IMR-90 (cell line): ENCODE measurements around the gene OR52W1. TPM values are rescaled to one million over a fixed set of nuclear protein-coding genes. Genes with fewer than 3 reads are reported as not detected.
A peak's percentile ranks its signal among the peaks of the same experiment; 100 is the strongest.
"Not testable (repeated sequence)": the region's sequence is repeated elsewhere in the genome, so short reads cannot be mapped to it uniquely, and the experiment has no call there.

Source experiments
- ATAC-seq: fragments of 200-7000 bp; cut with Tn5 transposase; 2 replicates; pipeline ENCODE4 v1.9.1; 2020; ENCODE audit warnings: low read depth, mild to moderate bottlenecking, moderate library complexity
- BruUV-seq: library from RNA; stranded (reverse); fragments of 400-500 nt; replicated peaks from 2 replicates; lab custom pipeline; 2021; lab: Mats Ljungman, UMichigan
- CTCF ChIA-PET: fragments of 300-600 bp; formaldehyde crosslinking; extraction: SDS; loops from one replicate; lab custom pipeline; 2021; ENCODE audit warnings: antibody characterized with exemption; lab: Yijun Ruan, JAX
- POLR2A ChIA-PET: fragments of 300-600 bp; sonication (Branson Sonifier 250); formaldehyde crosslinking; loops from one replicate; lab custom pipeline; 2022; ENCODE audit warnings: antibody characterized with exemption; ENCODE audit not compliant: unreplicated experiment; lab: Charles Lee
- DNase-seq: peaks from one replicate; pipeline ENCODE4 v3.0.0; 2013
- H2AFZ ChIP-seq: replicated peaks from 2 replicates; pipeline ENCODE3; 2013; ENCODE audit warnings: low read length, mild to moderate bottlenecking; ENCODE audit not compliant: poor library complexity
- H2AK5ac ChIP-seq: 2 replicates; pipeline ENCODE4 v1.6.1; 2013; ENCODE audit warnings: low read depth, low read length, inconsistent platforms
- H2AK9ac ChIP-seq: replicated peaks from 2 replicates; pipeline ENCODE3; 2013; ENCODE audit warnings: mild to moderate bottlenecking, low read depth, low read length, moderate library complexity; ENCODE audit not compliant: poor library complexity
- H2BK120ac ChIP-seq: 2 replicates; pipeline ENCODE4 v1.6.1; 2013; ENCODE audit warnings: low read depth, low read length, inconsistent platforms
- H2BK15ac ChIP-seq: 3 replicates; pipeline ENCODE4 v1.6.1; 2013; ENCODE audit warnings: low read depth, low read length, inconsistent platforms
- H2BK20ac ChIP-seq: 2 replicates; pipeline ENCODE4 v1.6.1; 2013; ENCODE audit warnings: low read depth, mild to moderate bottlenecking, inconsistent platforms, low read length, moderate library complexity
- H2BK5ac ChIP-seq: 2 replicates; pipeline ENCODE4 v1.6.1; 2013; ENCODE audit warnings: mild to moderate bottlenecking, low read depth, low read length, inconsistent platforms; ENCODE audit not compliant: poor library complexity, severe bottlenecking
- H3K14ac ChIP-seq: replicated peaks from 2 replicates; pipeline ENCODE4 v1.6.1; 2013; ENCODE audit warnings: low read depth, low read length, inconsistent platforms
- H3K18ac ChIP-seq: 2 replicates; pipeline ENCODE4 v1.6.1; 2013; ENCODE audit warnings: low read depth, low read length, control low read depth
- H3K23ac ChIP-seq: 2 replicates; pipeline ENCODE4 v1.6.1; 2013; ENCODE audit warnings: low read depth, low read length, inconsistent platforms
- H3K27ac ChIP-seq: 2 replicates; pipeline ENCODE4 v1.5.1; 2013; ENCODE audit warnings: mild to moderate bottlenecking, control low read depth, low read length; ENCODE audit not compliant: insufficient read depth
- H3K27me3 ChIP-seq: 2 replicates; pipeline ENCODE4 v1.6.1; 2013; ENCODE audit warnings: low read length; ENCODE audit not compliant: control insufficient read depth, insufficient read depth
- H3K36me3 ChIP-seq: 2 replicates; pipeline ENCODE4 v1.6.1; 2013; ENCODE audit warnings: low read length, mixed read lengths; ENCODE audit not compliant: control insufficient read depth, insufficient read depth
- H3K4ac ChIP-seq: 2 replicates; pipeline ENCODE4 v1.6.1; 2013; ENCODE audit warnings: low read depth, low read length, inconsistent platforms
- H3K4me1 ChIP-seq: 2 replicates; pipeline ENCODE4 v1.6.1; 2013; ENCODE audit warnings: low read length, mixed read lengths; ENCODE audit not compliant: control insufficient read depth, insufficient read depth
- H3K4me2 ChIP-seq: 2 replicates; pipeline ENCODE4 v1.6.1; 2013; ENCODE audit warnings: low read depth, mild to moderate bottlenecking, control low read depth, low read length, moderate library complexity
- H3K4me3 ChIP-seq: 2 replicates; pipeline ENCODE4 v1.5.1; 2013; ENCODE audit warnings: low read depth, mild to moderate bottlenecking, control low read depth, low read length, moderate library complexity; ENCODE audit not compliant: insufficient read depth
- H3K56ac ChIP-seq: 2 replicates; pipeline ENCODE4 v1.6.1; 2013; ENCODE audit warnings: low read length, inconsistent platforms; ENCODE audit not compliant: insufficient read depth; ENCODE audit errors: extremely low read depth
- H3K79me1 ChIP-seq, 2 experiments: 2 replicates each; pipeline ENCODE4 v1.6.1; 2013; ENCODE audit warnings: low read length in 2 of 2, inconsistent platforms in 1 of 2, low read depth in 1 of 2
- H3K9ac ChIP-seq: 2 replicates; pipeline ENCODE4 v1.6.1; 2013; ENCODE audit warnings: low read depth, low read length, control low read depth
- H3K9me1 ChIP-seq: 2 replicates; pipeline ENCODE4 v1.6.1; 2013; ENCODE audit warnings: low read length, inconsistent platforms; ENCODE audit not compliant: insufficient read depth
- H3K9me3 ChIP-seq: 2 replicates; pipeline ENCODE4 v1.6.1; 2013; ENCODE audit warnings: low read length; ENCODE audit not compliant: control insufficient read depth, insufficient read depth
- H4K20me1 ChIP-seq: 2 replicates; pipeline ENCODE4 v1.6.1; 2013; ENCODE audit warnings: low read length, inconsistent platforms; ENCODE audit not compliant: insufficient read depth
- H4K5ac ChIP-seq: 2 replicates; pipeline ENCODE4 v1.6.1; 2013; ENCODE audit warnings: mild to moderate bottlenecking, low read depth, low read length, control low read depth
- H4K8ac ChIP-seq, 2 experiments: 2 replicates each; pipeline ENCODE4 v1.6.1; 2013; ENCODE audit warnings: low read depth in 2 of 2, low read length in 2 of 2, control low read depth in 1 of 2, inconsistent platforms in 1 of 2
- H4K91ac ChIP-seq: 2 replicates; pipeline ENCODE4 v1.6.1; 2013; ENCODE audit warnings: low read depth, low read length, inconsistent platforms; ENCODE audit not compliant: insufficient read depth
- CEBPB ChIP-seq: IDR thresholded peaks from 2 replicates; pipeline ENCODE4 v1.6.1; 2012; ENCODE audit warnings: low read depth, low read length, improper control_type of control experiment
- CHD1 ChIP-seq: IDR thresholded peaks from 2 replicates; pipeline ENCODE4 v1.6.1; 2012; ENCODE audit warnings: low read depth, low read length, improper control_type of control experiment
- FOS ChIP-seq: fragments of 150-350 bp; IDR thresholded peaks from 2 replicates; pipeline ENCODE4 v1.6.1; 2016; ENCODE audit warnings: low read depth, low read length
- MAFK ChIP-seq: IDR thresholded peaks from 2 replicates; pipeline ENCODE4 v1.6.1; 2012; ENCODE audit warnings: low read depth, low read length, improper control_type of control experiment
- POLR2A ChIP-seq: IDR thresholded peaks from 2 replicates; pipeline ENCODE4 v1.6.1; 2012; ENCODE audit warnings: mild to moderate bottlenecking, low read depth, low read length
- RFX5 ChIP-seq: IDR thresholded peaks from 2 replicates; pipeline ENCODE4 v1.8.0; 2012; ENCODE audit warnings: low read depth, mild to moderate bottlenecking, low read length, moderate library complexity
- WGBS, 2 experiments: methylation state at CpG; one replicate each; pipeline versions ENCODE4 v1.1.5 to v1.1.7; 2013; ENCODE audit warnings: missing lambda C conversion rate in 2 of 2; ENCODE audit not compliant: insufficient read length in 1 of 2; ENCODE audit errors: extremely low coverage in 2 of 2; 5-methylcytosine and 5-hydroxymethylcytosine counted together
- dilution Hi-C: fragments of 300-500 bp; cut with HindIII; formaldehyde crosslinking; loops from one replicate; pipeline ENCODE4 v1.14.3; 2018; ENCODE audit warnings: low sequenced_read_pairs; ENCODE audit not compliant: unreplicated experiment
- in situ Hi-C: fragments of 300-500 bp; cut with MboI; formaldehyde crosslinking; loops from 3 replicates; pipeline ENCODE4 v1.14.3; 2019; ENCODE audit warnings: low sequenced_read_pairs, inconsistent platforms, mixed read lengths
- intact Hi-C: fragments of 100-400 bp; cut with micrococcal nuclease; formaldehyde crosslinking; loops from 2 replicates; pipeline ENCODE4 v1.10.0; 2022
- polyA plus RNA-seq, 3 experiments: library from polyadenylated mRNA; depleted of rRNA; stranded (reverse); fragments of >200 nt; gene quantifications; 2 replicates each; pipeline ENCODE4 v1.2.3, GENCODE V29; 2012; ENCODE audit warnings: low replicate concordance in 1 of 3
- total RNA-seq: library from RNA; depleted of rRNA; stranded (reverse); fragments of >200 nt; gene quantifications from 2 replicates; pipeline ENCODE4 v1.2.3, GENCODE V29; 2012

Gene OR52W1
- total and polyA plus RNA-seq, 2 of the 4 experiments (the other 2 are of a cell fraction) = not detected

GRCh38 chr11:6248248-6248647 lies 49.2 kb downstream of the OR52W1 start:
- H2AK5ac ChIP-seq = no peak overlapping the region
- no peak for ATAC-seq
- in situ Hi-C loops = loop anchor here (5.0 kb wide), 1 partner anchor 104 kb away; no protein-coding TSS in a partner anchor
- no peak overlapping the region for H3K14ac ChIP-seq
- H3K56ac ChIP-seq = no peak overlapping the region
- peaks cover 12% of the 10 kb centered on the region for H3K27me3 ChIP-seq
- no peak overlapping the region for H3K4me2 ChIP-seq
- H3K9ac ChIP-seq = no peak overlapping the region
- ChIA-PET CTCF (interaction anchor here (4.0 kb wide), 1 partner anchor 114 kb away, joined by 43 read pairs; no protein-coding TSS in a partner anchor), POLR2A (no interaction called here)
- dilution Hi-C loops = no loop called here
- no peak overlapping the region for H2BK15ac ChIP-seq
- no peak overlapping the region for H2BK120ac ChIP-seq
- H3K79me1 ChIP-seq = no peaks in the 10 kb centered on the region
- TF ChIP-seq RFX5 = no peak
- TF ChIP-seq MAFK = no peak
- TF ChIP-seq CHD1 = no peak
- TF ChIP-seq CEBPB = 0 out of 2 replicates have a peak, but pooled peaks have one; percentile 22
- TF ChIP-seq POLR2A = no peak
- no peak for TF ChIP-seq FOS
- H4K8ac ChIP-seq = no peak overlapping the region
- no peak overlapping the region for H3K23ac ChIP-seq
- H4K20me1 ChIP-seq = no peaks in the 10 kb centered on the region
- no CpG with 5 or more reads among the region's 1 CpG for WGBS, 2 experiments
- intact Hi-C loops = no loop called here
- no peak overlapping the region for H2BK20ac ChIP-seq
- H3K18ac ChIP-seq = no peak overlapping the region
- no peak overlapping the region for H3K4ac ChIP-seq
- no peaks in the 10 kb centered on the region for H3K9me1 ChIP-seq
- no peak overlapping the region for H4K5ac ChIP-seq
- H2BK5ac ChIP-seq = no peak overlapping the region
- no peak overlapping the region for H2AFZ ChIP-seq
- DNase-seq = peak; percentile 25
- H3K36me3 ChIP-seq = no peaks in the 10 kb centered on the region
- H3K9me3 ChIP-seq = no peaks in the 10 kb centered on the region
- H3K27ac ChIP-seq = no peak overlapping the region
- no peak overlapping the region for H4K91ac ChIP-seq
- no TSS peak for BruUV-seq
- no peak overlapping the region for H3K4me3 ChIP-seq
- H2AK9ac ChIP-seq = no peak overlapping the region
- H3K4me1 ChIP-seq = peaks cover 11% of the 10 kb centered on the region

- POLR2A ChIA-PET = not testable (repeated sequence)
- in situ Hi-C loops = loop anchor here (5.0 kb wide), 1 partner anchor 103 kb away; no protein-coding TSS in a partner anchor
Measured at GRCh38 chr11:6248897-6249296, 49.9 kb downstream of the OR52W1 start.

More at GRCh38 chr11:6248897-6249296, 49.9 kb downstream of the OR52W1 start:
- H3K4me2 ChIP-seq, H3K9ac ChIP-seq, H2AK9ac ChIP-seq, H3K27ac ChIP-seq, H3K4me3 ChIP-seq, H4K20me1 ChIP-seq, H4K5ac ChIP-seq, intact Hi-C loops, DNase-seq, H3K9me1 ChIP-seq, H3K18ac ChIP-seq, H3K36me3 ChIP-seq, H2BK120ac ChIP-seq, H2BK5ac ChIP-seq, H2BK20ac ChIP-seq, BruUV-seq, H4K8ac ChIP-seq, H3K27me3 ChIP-seq, H2BK15ac ChIP-seq, H4K91ac ChIP-seq, H3K23ac ChIP-seq, H3K56ac ChIP-seq, H3K79me1 ChIP-seq, dilution Hi-C loops, H3K14ac ChIP-seq, ATAC-seq, H3K9me3 ChIP-seq, H3K4ac ChIP-seq, H2AK5ac ChIP-seq, H2AFZ ChIP-seq: not testable (repeated sequence)
- no CpG with 5 or more reads among the region's 3 CpGs for WGBS, 2 experiments
- CTCF ChIA-PET = interaction anchor here (4.0 kb wide), 1 partner anchor 113 kb away, joined by 43 read pairs; no protein-coding TSS in a partner anchor
- H3K4me1 ChIP-seq = peaks cover 11% of the 10 kb centered on the region
